IPS-20b (cell line): ENCODE data around the gene PHC2.

Source experiments
- H3K27ac ChIP-seq: one replicate; pipeline ENCODE4 v1.5.1; 2013; ENCODE audit warnings: low read length
- H3K27me3 ChIP-seq: 2 replicates; pipeline ENCODE4 v1.6.1; 2013; ENCODE audit warnings: mild to moderate bottlenecking, low read length, inconsistent platforms; ENCODE audit not compliant: insufficient read depth
- H3K36me3 ChIP-seq: 2 replicates; pipeline ENCODE4 v1.6.1; 2013; ENCODE audit warnings: low read depth, mild to moderate bottlenecking, inconsistent platforms, low read length, moderate library complexity; ENCODE audit not compliant: insufficient read depth
- H3K4me1 ChIP-seq: 2 replicates; pipeline ENCODE4 v1.6.1; 2013; ENCODE audit warnings: mild to moderate bottlenecking, control low read depth, inconsistent platforms, low read length, moderate library complexity; ENCODE audit not compliant: insufficient read depth
- H3K4me3 ChIP-seq: 2 replicates; pipeline ENCODE4 v1.5.1; 2013; ENCODE audit warnings: mild to moderate bottlenecking, low read length, inconsistent platforms
- H3K9ac ChIP-seq: 2 replicates; pipeline ENCODE4 v1.6.1; 2013; ENCODE audit warnings: low read depth, mild to moderate bottlenecking, inconsistent platforms, low read length, moderate library complexity
- H3K9me3 ChIP-seq: 2 replicates; pipeline ENCODE4 v1.6.1; 2013; ENCODE audit warnings: mild to moderate bottlenecking, low read depth, low read length, inconsistent platforms; ENCODE audit not compliant: insufficient read depth

PHC2 gene

DNA sequence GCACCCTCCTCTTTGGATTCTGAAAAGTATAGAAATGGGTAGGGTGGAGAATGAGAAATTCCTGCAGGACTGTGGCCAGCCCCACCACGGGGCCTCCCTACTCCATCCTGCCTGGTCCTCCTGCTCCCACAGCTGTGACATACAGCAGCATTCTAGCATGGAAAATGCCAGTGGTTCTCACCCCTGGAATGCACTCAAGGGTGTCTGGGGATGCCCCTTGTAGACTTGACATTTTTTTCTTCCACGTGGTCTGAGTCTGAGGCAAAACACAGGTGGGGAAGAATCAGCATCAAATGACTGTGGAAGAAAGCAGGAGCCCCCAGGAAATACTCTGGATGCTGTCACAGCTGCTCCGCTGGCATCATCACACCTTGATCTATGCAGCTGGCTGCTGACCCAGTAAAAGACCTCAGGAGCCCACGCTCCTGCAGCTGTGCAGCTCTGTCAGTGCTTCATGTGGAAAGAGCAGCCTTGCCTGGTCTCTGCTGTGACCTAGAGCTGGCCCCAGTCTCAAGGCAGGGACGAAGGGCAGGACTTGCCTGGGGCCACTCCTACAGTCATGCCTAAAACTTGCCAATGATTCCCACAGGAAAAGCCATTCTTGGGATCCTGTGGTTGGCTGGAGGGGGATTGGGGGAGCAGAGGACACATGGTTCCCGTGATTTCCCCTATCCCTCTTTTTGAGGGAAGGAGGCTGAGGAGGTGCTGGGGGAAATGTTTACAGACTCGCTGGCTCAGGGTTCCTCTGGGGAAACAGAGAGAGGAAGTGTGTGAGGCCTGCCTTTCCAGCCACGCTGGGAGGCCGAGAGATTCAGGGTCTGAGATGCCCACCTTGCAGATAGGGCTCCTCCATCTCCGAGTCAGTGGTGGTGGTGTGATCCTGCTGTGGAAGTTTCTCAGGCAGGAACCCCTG lies 99.2 kb downstream of the PHC2 start:
- Histone ChIP-seq H3K9me3 (no peaks in the 10 kb centered on the region), H3K36me3 (peaks cover 57% of the 10 kb centered on the region), H3K9ac (no peak overlapping the region), H3K4me3 (no peak overlapping the region), H3K27me3 (peaks cover 8% of the 10 kb centered on the region; the same call in 1 of the 2 replicates), H3K27ac (no peak overlapping the region), H3K4me1 (no peaks in the 10 kb centered on the region)

DNA sequence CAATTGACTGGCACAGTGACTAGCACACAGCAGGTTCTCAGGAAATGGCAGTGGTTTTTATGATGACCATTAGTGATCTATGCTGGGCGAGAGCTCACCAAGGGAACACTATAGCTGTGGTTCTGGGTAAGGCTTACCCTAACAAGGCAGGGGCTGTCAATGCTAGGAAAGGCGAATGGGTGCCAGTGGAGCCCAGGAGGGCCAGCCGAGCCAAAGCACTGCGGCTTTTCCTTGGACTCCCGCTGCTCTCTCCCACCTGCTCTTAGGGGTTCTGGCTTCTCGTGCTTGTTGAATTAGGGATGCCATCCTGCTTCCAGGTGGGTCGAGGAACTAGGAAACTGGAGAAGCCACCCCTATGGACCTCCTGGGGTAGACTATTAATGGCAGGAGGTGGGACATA lies 100.0 kb downstream of the PHC2 start:
- H3K36me3 ChIP-seq, result peaks cover 62% of the 10 kb centered on the region
- H3K4me1 ChIP-seq, result no peaks in the 10 kb centered on the region
- H3K27me3 ChIP-seq, result peaks cover 5% of the 10 kb centered on the region; the same call in 1 of the 2 replicates
- no peak overlapping the region for H3K27ac ChIP-seq
- no peak overlapping the region for H3K4me3 ChIP-seq
- H3K9me3 ChIP-seq, result no peaks in the 10 kb centered on the region
- H3K9ac ChIP-seq, result no peak overlapping the region

DNA sequence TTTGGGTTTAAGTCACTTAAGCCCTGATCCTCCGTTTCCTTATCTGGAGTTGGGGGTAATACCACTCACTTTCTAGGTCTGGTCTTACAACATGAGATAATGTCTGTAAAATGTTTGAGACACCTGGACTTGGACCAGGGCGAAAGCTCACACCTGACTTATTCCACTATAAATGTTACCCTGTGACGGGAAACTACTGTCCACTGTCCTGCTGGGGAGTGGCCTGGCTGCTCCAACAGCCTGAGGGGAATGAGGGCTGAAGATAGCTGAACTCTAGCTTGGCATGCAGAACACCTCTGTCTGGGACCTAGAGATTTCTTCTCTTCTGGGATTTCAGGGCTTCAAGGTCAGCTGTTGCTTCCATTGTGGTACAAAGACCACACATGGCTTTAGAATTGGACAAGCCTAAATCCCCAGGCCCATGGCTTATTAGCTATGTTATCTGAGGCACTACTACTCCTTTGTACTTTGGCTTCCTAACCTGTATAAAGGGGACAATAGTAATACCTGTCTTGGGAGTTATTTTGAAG lies 100.5 kb downstream of the PHC2 start:
- H3K9me3 ChIP-seq, result no peaks in the 10 kb centered on the region
- H3K9ac ChIP-seq, result no peak overlapping the region
- no peak overlapping the region for H3K27ac ChIP-seq
- H3K27me3 ChIP-seq, result peaks cover 5% of the 10 kb centered on the region; the same call in 1 of the 2 replicates
- H3K4me1 ChIP-seq, result no peaks in the 10 kb centered on the region
- no peak overlapping the region for H3K4me3 ChIP-seq
- H3K36me3 ChIP-seq, result peaks cover 67% of the 10 kb centered on the region

DNA sequence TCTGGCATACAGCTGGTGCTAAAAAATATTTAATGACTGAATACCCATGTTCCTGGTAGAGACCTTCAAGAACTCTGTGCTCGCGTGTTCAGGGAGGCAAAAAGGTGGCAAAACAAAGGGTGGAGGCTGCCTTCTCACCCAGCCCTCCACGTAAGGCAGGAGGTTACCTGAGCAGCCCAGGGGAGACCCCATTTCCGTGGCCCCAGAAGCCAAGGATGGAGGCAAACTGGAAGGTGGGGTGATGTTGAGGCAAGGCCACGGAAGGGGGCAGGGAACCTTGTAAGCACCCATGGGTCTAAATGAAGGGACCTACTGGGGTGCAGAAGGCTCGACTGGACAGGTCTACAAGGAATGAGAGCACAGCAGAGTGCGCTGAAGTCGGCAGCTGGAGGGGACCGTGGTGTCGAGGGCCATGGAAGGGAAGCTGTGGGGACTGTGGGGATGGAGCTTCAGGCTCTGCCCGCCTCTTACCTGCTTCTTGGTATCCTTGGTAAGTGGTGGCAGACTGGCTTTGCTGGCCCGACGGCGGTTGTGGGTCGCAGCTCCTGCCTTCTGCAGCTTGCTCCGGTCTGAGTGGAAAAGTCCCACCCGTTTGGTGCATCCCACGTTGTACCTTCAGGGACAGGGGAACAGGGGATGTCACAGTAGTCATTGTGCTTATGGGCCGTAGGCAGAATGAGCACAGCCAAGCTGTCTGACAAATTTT lies 101.1 kb downstream of the PHC2 start:
- H3K27me3 ChIP-seq, result peaks cover 5% of the 10 kb centered on the region; the same call in 1 of the 2 replicates
- H3K9ac ChIP-seq, result no peak overlapping the region
- no peaks in the 10 kb centered on the region for H3K4me1 ChIP-seq
- no peaks in the 10 kb centered on the region for H3K9me3 ChIP-seq
- no peak overlapping the region for H3K27ac ChIP-seq
- no peak overlapping the region for H3K4me3 ChIP-seq
- peaks cover 73% of the 10 kb centered on the region for H3K36me3 ChIP-seq

DNA sequence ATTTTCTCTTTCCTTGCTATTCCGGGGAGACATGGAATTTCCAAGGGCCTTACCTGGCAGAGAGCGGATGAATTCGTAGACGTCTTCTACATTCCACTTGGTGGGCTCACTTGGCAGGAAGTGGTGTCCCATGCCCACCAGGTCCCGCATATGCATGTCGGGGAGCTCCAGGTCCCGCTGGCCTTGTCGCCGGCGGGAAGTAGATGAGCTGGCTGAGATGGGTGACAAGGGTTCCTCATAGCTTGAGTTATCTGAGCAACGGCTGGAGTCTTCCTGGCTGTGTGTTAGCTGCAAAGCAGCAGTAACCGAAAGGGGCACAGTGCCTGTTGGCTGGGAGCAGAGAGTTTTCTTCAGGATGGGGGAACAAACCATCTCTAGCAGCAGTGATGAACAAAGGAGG lies 102.1 kb downstream of the PHC2 start:
- H3K9me3 ChIP-seq, result no peaks in the 10 kb centered on the region
- H3K4me3 ChIP-seq, result no peak overlapping the region
- H3K27ac ChIP-seq, result no peak overlapping the region
- H3K36me3 ChIP-seq, result peaks cover 78% of the 10 kb centered on the region
- H3K4me1 ChIP-seq, result no peaks in the 10 kb centered on the region
- peaks cover 5% of the 10 kb centered on the region; the same call in 1 of the 2 replicates for H3K27me3 ChIP-seq
- H3K9ac ChIP-seq, result no peak overlapping the region

DNA sequence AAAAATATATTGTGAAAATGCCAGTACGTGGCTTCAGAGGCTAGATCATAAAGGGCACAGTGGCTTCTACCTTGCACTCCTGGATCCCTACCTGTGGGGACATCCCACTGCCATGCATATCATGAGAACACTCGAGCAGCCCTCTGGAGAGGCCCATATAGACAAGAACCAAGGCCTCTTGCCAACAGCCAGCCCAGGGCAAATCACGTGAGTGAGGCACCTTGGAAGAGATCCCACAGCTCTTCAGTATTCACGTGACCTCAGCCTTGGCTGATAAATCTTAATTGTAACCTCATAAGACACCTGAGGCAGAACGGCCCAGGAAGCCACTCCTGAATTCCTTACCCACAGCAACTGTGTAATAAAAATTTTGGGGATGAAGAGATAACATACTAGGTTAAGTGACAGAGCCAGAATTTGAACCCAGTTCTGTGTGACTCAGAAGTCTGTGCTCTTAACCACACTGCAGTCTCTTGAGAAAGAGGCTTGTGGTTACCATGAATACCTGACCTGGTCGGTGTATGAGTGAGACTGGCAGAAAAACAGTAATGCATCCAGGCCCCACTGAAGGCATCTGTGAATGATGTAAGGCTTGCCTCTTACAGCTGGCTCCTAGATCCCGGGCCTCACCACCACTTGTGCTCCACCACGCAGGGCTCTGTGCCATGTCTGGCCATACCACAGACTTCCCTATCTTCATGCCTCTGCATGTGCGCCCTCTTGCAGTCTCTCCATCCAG lies 103.1 kb downstream of the PHC2 start:
- Histone ChIP-seq H3K36me3 (peaks cover 77% of the 10 kb centered on the region), H3K27ac (no peak overlapping the region), H3K4me1 (no peaks in the 10 kb centered on the region), H3K9me3 (no peaks in the 10 kb centered on the region), H3K4me3 (no peak overlapping the region), H3K9ac (no peak overlapping the region), H3K27me3 (no peaks in the 10 kb centered on the region)

DNA sequence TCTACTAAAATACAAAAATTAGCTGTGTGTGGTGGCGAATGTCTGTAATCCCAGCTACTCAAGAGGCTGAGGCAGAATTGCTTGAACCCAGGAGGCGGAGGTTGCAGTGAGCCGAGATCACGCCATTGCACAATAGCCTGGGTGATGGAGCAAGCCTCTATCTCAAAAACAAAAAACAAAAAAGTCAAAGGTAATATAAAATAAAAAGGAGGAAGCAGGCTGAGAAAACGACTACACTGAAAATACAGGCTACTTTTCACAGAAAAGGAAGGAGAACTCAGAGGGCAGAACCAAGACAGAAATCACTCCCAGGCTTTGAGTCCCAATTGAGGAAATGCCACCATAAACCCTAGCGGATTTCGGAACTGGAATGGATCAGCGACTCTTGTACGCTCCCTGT lies 104.1 kb downstream of the PHC2 start:
- Histone ChIP-seq H3K27me3 (no peaks in the 10 kb centered on the region), H3K9me3 (no peaks in the 10 kb centered on the region), H3K4me3 (no peak overlapping the region), H3K9ac (no peak overlapping the region), H3K27ac (no peak overlapping the region), H3K4me1 (no peaks in the 10 kb centered on the region), H3K36me3 (peaks cover 67% of the 10 kb centered on the region)

DNA sequence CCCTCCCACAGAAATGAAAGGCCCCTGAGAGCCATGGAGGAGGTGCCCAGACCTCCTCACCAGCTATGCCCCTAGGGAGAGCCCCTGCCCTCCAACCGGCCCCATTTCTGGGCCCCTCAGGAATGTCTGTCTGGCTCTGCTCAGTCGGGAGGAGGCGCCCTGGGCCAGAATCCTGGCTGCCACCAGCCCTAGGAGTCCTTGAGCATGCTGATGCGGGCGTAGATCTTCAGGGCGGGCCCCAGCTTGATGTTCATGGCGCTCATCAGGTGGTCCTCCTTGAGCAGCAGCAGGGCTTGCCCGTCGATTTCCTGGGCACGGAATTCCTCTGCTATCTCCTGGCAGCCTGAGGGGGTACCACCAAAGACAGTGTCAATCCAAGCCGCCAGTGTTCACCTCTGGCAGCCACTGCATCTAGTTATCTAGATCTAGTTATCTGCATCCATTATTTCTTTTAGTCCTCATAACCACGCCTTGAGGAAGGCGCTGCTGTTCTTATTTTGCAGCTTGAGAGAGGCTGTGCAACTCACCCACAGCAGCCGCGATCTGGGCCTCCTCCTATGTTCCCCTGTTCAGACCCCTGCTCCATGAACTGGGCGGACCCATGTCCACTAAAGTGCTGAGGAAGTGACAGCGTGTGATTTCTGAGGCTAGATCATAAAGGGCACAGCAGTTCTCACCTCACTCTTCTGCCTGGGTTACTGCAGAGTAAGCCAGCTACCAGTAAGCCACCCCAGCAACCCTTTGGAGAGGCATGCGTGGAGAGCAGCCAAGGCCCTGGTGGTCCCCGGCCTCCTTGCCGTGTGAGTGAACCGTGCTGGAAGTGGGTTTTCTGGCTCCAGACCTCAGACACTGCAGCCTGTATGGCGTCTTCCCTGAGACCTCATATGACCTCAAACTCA lies 106.0 kb downstream of the PHC2 start:
- peaks cover 51% of the 10 kb centered on the region for H3K36me3 ChIP-seq
- no peaks in the 10 kb centered on the region; the same call in 1 of the 2 replicates for H3K27me3 ChIP-seq
- H3K27ac ChIP-seq, result no peak overlapping the region
- H3K9me3 ChIP-seq, result no peaks in the 10 kb centered on the region
- no peak overlapping the region for H3K9ac ChIP-seq
- no peak overlapping the region for H3K4me3 ChIP-seq
- no peaks in the 10 kb centered on the region for H3K4me1 ChIP-seq

DNA sequence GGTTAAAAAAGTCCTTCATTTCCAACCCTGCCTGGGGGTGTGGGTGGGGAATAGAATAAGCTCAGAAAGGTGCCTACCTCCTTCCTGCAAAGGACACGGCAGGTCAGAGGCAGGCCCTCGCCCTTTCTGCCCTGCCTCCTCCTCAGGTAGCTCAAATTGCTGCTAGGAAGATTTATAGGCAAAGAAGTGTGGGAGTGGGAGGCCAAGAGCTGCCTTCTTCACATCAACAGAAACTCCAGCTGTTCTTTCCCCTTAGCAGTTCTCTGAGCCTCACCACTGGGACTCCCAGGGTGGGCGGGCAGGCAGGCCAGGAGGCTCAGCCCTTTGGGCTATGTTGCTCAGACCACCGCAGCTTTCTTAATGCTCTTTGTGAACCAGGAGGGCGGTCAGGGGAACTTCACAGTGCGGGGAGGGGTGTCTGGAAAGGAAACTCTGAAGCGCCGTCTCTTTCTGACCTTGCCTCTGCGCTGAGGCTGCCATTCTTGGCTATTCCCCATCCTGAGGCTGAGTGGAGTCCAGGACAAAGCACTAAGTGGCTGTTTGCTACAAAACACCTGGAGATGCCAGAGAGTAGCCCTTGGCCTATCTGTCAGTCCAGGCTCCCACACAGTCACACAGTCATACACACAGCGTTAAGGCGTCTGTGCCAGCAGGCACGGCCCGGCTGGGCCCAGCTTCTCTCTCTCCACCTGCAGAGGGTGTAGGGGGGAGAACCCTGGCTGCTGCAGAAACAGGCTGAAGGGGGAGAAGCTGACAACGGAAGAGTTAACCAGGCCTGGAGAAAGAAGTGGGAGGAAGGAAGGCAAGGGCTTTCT lies 107.0 kb downstream of the PHC2 start:
- Histone ChIP-seq H3K4me3 (no peak overlapping the region), H3K36me3 (peaks cover 40% of the 10 kb centered on the region), H3K4me1 (no peaks in the 10 kb centered on the region), H3K9me3 (no peaks in the 10 kb centered on the region), H3K27me3 (no peaks in the 10 kb centered on the region; the same call in 1 of the 2 replicates), H3K9ac (no peak overlapping the region), H3K27ac (no peak overlapping the region)

DNA sequence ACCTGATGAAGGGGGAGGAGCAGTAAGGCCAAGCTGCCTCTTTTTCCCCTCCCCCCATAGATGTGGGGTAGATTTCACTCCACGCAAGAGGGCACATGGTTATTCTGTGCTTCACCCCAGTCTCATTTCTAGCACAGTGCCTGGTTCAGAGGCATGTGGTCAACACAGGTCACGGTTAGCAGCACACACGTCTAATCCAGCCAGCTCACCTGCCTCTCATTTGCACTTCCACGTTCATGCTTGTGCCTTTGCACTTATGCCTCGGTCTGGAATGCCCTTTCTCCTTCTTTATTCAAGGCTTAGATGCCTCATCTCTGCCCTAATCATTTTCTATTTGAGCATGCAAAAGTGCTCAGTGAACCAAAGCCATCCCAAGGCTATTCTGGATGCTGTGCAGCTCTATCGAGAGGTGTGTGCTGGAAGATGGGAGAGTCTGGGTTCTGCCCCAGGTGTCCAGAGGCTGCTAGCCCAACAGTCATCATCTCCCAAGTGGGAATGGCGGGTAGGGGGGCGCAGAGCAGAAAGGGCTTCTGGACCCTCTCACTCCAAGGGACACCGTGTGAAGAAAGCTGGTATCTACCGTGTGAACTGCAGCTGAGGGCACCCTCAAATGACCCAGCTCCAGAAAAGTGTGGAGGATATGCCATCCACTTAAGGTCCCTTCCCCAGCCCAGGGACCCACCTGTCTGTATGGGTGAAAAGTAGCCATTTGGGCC lies 107.9 kb downstream of the PHC2 start:
- Histone ChIP-seq H3K9ac (no peak overlapping the region), H3K27me3 (no peaks in the 10 kb centered on the region; the same call in 1 of the 2 replicates), H3K36me3 (peaks cover 34% of the 10 kb centered on the region), H3K4me3 (no peak overlapping the region), H3K4me1 (no peaks in the 10 kb centered on the region), H3K27ac (no peak overlapping the region), H3K9me3 (no peaks in the 10 kb centered on the region)
